ENCODE results near the gene TRAPPC2. TPM values are rescaled to one million over a fixed set of nuclear protein-coding genes. Genes with fewer than 3 reads are reported as not detected.
A peak's percentile ranks its signal among the peaks of the same experiment; 100 is the strongest.

TRAPPC2 gene
- total RNA-seq = 14.1 and 17.9 TPM in 2 replicates

DNA sequence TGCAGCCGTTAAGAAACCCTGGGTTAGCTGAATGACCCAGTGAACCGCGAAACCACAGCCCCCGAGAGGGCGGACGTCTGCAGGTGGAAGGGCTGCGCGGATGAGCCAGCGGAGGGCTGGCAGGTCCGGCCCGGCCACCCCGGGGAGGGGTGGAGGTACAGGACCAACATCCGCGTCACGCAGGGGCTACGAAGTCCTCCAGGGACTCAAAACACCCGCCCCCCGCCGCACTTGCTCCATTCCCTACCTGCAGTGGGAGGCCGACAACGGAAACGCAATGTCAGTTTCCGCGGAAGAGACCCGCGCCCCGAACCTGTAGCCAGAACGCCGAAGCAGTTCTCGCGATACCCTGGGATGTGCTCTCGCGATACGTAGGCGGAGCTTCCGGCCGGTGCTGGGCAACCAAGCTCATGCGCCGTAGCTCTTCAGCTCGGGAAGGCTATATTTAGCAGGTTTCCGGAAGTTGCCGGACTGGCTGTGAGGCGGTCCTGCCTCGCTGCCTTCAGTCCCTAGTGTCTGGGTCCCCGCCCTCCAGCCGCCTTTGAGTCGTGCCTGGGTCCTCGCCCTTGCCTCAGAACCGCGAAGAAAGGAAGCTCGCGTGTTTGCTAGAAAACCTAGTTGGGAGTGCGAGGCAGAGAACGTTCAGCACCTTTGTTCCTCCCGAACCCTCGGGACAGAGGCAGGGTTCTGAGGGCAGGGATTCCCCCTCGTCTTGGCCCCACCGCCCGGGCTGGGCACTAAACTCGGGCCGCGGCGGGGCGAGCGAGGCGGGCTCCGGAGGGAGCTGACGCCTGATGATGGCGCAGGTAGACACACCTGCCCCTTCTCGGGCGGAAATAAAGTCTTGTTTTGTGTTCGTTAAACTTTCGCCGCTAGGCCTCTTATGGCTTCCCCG is at the start of gene TRAPPC2, which contains the start of gene OFD1:
TRAPPC2 (minus strand) TSS at position 343 of the 895 bp plus-strand sequence. CDS start 14,657 bp downstream, outside the sequence.
OFD1 (plus strand) TSS at position 471 of the 895 bp plus-strand sequence; CDS start at position 795, 324 bp downstream.
- TF ChIP-seq, protein P1, sequence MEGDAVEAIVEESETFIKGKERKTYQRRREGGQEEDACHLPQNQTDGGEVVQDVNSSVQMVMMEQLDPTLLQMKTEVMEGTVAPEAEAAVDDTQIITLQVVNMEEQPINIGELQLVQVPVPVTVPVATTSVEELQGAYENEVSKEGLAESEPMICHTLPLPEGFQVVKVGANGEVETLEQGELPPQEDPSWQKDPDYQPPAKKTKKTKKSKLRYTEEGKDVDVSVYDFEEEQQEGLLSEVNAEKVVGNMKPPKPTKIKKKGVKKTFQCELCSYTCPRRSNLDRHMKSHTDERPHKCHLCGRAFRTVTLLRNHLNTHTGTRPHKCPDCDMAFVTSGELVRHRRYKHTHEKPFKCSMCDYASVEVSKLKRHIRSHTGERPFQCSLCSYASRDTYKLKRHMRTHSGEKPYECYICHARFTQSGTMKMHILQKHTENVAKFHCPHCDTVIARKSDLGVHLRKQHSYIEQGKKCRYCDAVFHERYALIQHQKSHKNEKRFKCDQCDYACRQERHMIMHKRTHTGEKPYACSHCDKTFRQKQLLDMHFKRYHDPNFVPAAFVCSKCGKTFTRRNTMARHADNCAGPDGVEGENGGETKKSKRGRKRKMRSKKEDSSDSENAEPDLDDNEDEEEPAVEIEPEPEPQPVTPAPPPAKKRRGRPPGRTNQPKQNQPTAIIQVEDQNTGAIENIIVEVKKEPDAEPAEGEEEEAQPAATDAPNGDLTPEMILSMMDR (IDR thresholded peaks at IDR 0.05; ENCODE audit: insufficient read depth, low read length, severe bottlenecking) = peak; percentile 3
- DNase-seq (ENCODE audit: low read depth) (peak; percentile 87), FAIRE-seq (peak; percentile 98)
- H3K36me3 ChIP-seq (ENCODE audit: control insufficient read depth, insufficient read depth, low read length) = no peaks in the 10 kb centered on the region
- no peaks in the 10 kb centered on the region for H3K27me3 ChIP-seq (ENCODE audit: control insufficient read depth, insufficient read depth, low read length)
- peak within 1 kb of the TSS; percentile 73 for H3K4me3 ChIP-seq (ENCODE audit: low read depth, low read length)

DNA sequence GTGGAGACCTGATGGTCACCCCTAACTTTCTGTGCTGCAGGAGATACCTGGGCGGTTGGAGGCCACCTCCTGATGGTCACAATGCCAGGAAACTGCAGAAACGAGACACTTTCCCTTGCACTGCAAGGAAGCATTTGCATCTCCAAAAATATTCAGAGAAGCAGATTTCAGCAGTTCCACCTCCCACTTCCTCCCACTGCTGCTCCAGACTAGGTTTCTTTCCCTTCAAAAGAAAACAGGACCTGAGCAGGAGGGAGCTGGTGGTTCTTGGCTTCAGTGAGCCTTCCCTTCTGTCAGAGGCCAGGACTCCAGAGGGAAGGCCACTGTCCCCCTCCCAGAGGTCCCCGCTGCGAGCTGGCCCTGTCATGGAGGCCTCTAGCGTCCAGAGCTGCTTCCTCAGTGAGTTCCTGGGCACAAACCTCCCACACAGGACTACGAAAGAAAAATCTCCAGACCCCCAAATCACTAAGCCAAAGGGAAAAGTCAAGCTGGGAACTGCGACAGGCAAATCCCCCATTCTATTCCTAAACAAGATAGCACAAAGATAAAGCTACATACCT is 46.5 kb upstream of the TRAPPC2 start:
- no peak for FAIRE-seq

DNA sequence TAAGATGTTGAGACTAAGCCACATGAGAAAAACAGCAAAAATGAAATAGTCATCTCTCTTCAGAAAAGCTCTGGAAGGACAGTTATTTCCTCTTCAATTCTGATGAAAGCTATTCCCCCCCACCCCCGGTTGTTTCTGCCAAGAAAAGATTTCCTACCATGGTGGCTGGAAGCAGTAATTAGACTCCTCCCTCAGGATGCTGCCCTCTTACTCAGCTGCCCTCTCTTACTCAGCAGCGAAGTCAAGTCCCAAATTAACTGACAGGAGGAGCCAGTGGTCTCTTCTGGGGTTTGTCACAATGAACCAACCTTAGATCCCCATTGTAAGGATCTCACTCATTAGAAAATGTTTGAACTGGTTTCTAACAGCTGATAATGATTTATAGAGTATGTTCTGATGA is 44.5 kb upstream of the TRAPPC2 start:
- H3K4me3 ChIP-seq (ENCODE audit: low read depth, low read length) = no peak overlapping the region
- no peaks in the 10 kb centered on the region for H3K27me3 ChIP-seq (ENCODE audit: control insufficient read depth, insufficient read depth, low read length)
- DNase-seq (ENCODE audit: low read depth) (peak; percentile 30), FAIRE-seq (no peak)
- TF ChIP-seq, protein P1 (IDR thresholded peaks at IDR 0.05; ENCODE audit: insufficient read depth, low read length, severe bottlenecking) = no peak
- H3K36me3 ChIP-seq (ENCODE audit: control insufficient read depth, insufficient read depth, low read length) = no peaks in the 10 kb centered on the region

More for the DNA sequence above, 46.5 kb upstream of the TRAPPC2 start:
- H3K27me3 ChIP-seq (ENCODE audit: control insufficient read depth, insufficient read depth, low read length) = no peaks in the 10 kb centered on the region
- no peaks in the 10 kb centered on the region for H3K36me3 ChIP-seq (ENCODE audit: control insufficient read depth, insufficient read depth, low read length)
- H3K4me3 ChIP-seq (ENCODE audit: low read depth, low read length) = no peak overlapping the region
- TF ChIP-seq, protein P1 (IDR thresholded peaks at IDR 0.05; ENCODE audit: insufficient read depth, low read length, severe bottlenecking) = no peak
- DNase-seq (ENCODE audit: low read depth) = no peak

DNA sequence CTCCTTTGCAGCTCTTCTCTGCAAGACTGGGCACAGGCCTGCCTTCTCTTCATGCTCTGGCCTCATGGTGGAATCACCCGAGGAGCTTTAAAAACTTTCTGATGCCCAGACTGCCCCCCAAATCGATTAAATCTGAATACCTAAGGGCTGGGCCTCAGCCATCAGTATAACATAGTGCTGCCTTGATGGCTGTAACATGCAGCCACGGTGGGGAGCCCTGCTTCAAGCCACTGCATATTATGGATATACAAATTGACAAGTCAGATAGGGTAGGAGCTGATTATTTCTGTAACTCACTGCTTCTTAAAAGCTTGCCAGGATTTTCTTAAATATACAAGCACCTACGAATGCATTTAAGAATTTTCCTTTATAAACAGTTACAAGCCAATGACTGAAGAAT is 42.0 kb upstream of the TRAPPC2 start:
- DNase-seq (ENCODE audit: low read depth) (no peak), FAIRE-seq (no peak)
- Histone ChIP-seq H3K36me3 (ENCODE audit: control insufficient read depth, insufficient read depth, low read length) (no peaks in the 10 kb centered on the region), H3K27me3 (ENCODE audit: control insufficient read depth, insufficient read depth, low read length) (no peaks in the 10 kb centered on the region), H3K4me3 (ENCODE audit: low read depth, low read length) (no peak overlapping the region)
- TF ChIP-seq, protein P1 (IDR thresholded peaks at IDR 0.05; ENCODE audit: insufficient read depth, low read length, severe bottlenecking) = no peak

DNA sequence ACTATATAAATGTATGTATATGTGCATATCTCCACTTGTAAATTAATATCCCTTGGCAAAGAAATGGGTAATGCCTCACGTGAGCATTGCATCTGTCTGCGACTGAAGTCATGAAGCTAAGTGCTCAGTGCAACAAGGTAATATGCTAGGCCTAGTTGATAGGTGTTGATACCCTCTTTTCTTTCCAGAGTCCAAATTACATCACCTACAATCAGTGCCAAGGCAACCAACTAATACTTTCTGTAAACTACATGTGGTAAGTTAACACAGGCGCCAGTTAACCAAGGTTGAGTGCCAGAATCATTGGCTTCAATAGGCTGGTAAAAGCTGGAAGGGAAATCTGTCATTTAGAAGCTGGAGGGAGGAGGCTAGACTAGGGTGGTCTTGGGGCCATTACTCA is 41.4 kb upstream of the TRAPPC2 start:
- TF ChIP-seq, protein P1 (IDR thresholded peaks at IDR 0.05; ENCODE audit: insufficient read depth, low read length, severe bottlenecking) = no peak
- no peak for DNase-seq (ENCODE audit: low read depth)
- no peaks in the 10 kb centered on the region for H3K36me3 ChIP-seq (ENCODE audit: control insufficient read depth, insufficient read depth, low read length)
- no peak for FAIRE-seq
- H3K27me3 ChIP-seq (ENCODE audit: control insufficient read depth, insufficient read depth, low read length) = no peaks in the 10 kb centered on the region
- H3K4me3 ChIP-seq (ENCODE audit: low read depth, low read length) = no peak overlapping the region

Measured in bronchial epithelial cell (primary cell).